Liver (tissue), 9 donors: ENCODE data around the gene TYMP. TPM values are rescaled to one million over a fixed set of nuclear protein-coding genes. Genes with fewer than 3 reads are reported as not detected.

ENCODE experiments used
- DNase-seq: peaks from one replicate; pipeline ENCODE4 v3.0.0-alpha.2; 2017; ENCODE audit warnings: low spot score
- H3K27ac ChIP-seq, 2 donors: one replicate each; pipeline ENCODE4 v1.7.0; 2013; ENCODE audit warnings: inconsistent platforms in 2 of 2, low read length in 2 of 2, control low read depth in 1 of 2, low read depth in 1 of 2, mild to moderate bottlenecking in 1 of 2
- H3K27me3 ChIP-seq, 4 donors: one replicate each; pipeline versions ENCODE4 v1.6.1 to v1.7.0; 2013; ENCODE audit warnings: low read length in 3 of 4, inconsistent platforms in 1 of 4, mild to moderate bottlenecking in 1 of 4, moderate library complexity in 1 of 4; ENCODE audit not compliant: control insufficient read depth in 4 of 4, insufficient read depth in 4 of 4
- H3K36me3 ChIP-seq, 4 donors: one replicate each; pipeline versions ENCODE4 v1.6.1 to v1.7.0; 2013; ENCODE audit warnings: low read length in 3 of 4, mild to moderate bottlenecking in 3 of 4, low read depth in 1 of 4, moderate library complexity in 1 of 4; ENCODE audit not compliant: control insufficient read depth in 4 of 4, insufficient read depth in 3 of 4
- H3K4me1 ChIP-seq, 4 donors: one replicate each; pipeline versions ENCODE4 v1.6.1 to v1.7.0; 2013; ENCODE audit warnings: low read length in 3 of 4, mild to moderate bottlenecking in 3 of 4, moderate library complexity in 1 of 4; ENCODE audit not compliant: control insufficient read depth in 4 of 4, insufficient read depth in 4 of 4
- H3K4me3 ChIP-seq, 3 donors: one replicate each; pipeline versions ENCODE4 v1.6.1 to v1.7.0; 2013; ENCODE audit warnings: low read length in 3 of 3, control low read depth in 1 of 3, low read depth in 1 of 3, mild to moderate bottlenecking in 1 of 3
- H3K9ac ChIP-seq, 2 donors: one replicate each; pipeline ENCODE4 v1.7.0; 2013; ENCODE audit warnings: low read length in 2 of 2, mild to moderate bottlenecking in 2 of 2, moderate library complexity in 2 of 2, control low read depth in 1 of 2, low read depth in 1 of 2
- H3K9me3 ChIP-seq, 4 donors: one replicate each; pipeline versions ENCODE4 v1.6.1 to v1.7.0; 2013; ENCODE audit warnings: low read length in 3 of 4; ENCODE audit not compliant: control insufficient read depth in 4 of 4
- ATF3 ChIP-seq: IDR thresholded peaks from 2 replicates; pipeline ENCODE4 v1.6.1; 2016; ENCODE audit warnings: antibody characterized with exemption
- EGR1 ChIP-seq, 2 donors: IDR thresholded peaks; 2 replicates each; pipeline ENCODE4 v1.6.1; 2016 to 2018; ENCODE audit warnings: antibody characterized with exemption in 2 of 2, low read depth in 2 of 2
- FOXA2 ChIP-seq: IDR thresholded peaks from 2 replicates; pipeline ENCODE4 v1.6.1; 2016; ENCODE audit warnings: antibody characterized with exemption
- GABPA ChIP-seq, 2 donors: IDR thresholded peaks in 1 of 2; conservative IDR thresholded peaks in 1 of 2; 2 replicates each; pipeline ENCODE4 v1.6.1; 2016; ENCODE audit warnings: antibody characterized with exemption in 2 of 2, mild to moderate bottlenecking in 1 of 2, moderate library complexity in 1 of 2
- HNF4A ChIP-seq, 2 donors: conservative IDR thresholded peaks; 2 replicates each; pipeline ENCODE4 v1.6.1; 2016; ENCODE audit warnings: antibody characterized with exemption in 2 of 2, mild to moderate bottlenecking in 2 of 2
- HNF4G ChIP-seq: IDR thresholded peaks from 2 replicates; pipeline ENCODE4 v1.6.1; 2016; ENCODE audit warnings: antibody characterized with exemption
- JUND ChIP-seq, 2 donors: IDR thresholded peaks; 2 replicates each; pipeline ENCODE4 v1.6.1; 2016; ENCODE audit warnings: antibody characterized with exemption in 2 of 2
- MAX ChIP-seq: IDR thresholded peaks from 2 replicates; pipeline ENCODE4 v1.6.1; 2016; ENCODE audit warnings: antibody characterized with exemption
- NR2F2 ChIP-seq: IDR thresholded peaks from 2 replicates; pipeline ENCODE4 v1.6.1; 2016; ENCODE audit warnings: antibody characterized with exemption
- RAD21 ChIP-seq, 2 donors: IDR thresholded peaks; 2 replicates each; pipeline ENCODE4 v1.6.1; 2016; ENCODE audit warnings: antibody characterized with exemption in 2 of 2, mild to moderate bottlenecking in 2 of 2
- REST ChIP-seq: IDR thresholded peaks from 2 replicates; pipeline ENCODE4 v1.6.1; 2016; ENCODE audit warnings: antibody characterized with exemption, mild to moderate bottlenecking
- RXRA ChIP-seq, 2 donors: IDR thresholded peaks; 2 replicates each; pipeline ENCODE4 v1.6.1; 2017 to 2018; ENCODE audit warnings: antibody characterized with exemption in 2 of 2, mild to moderate bottlenecking in 1 of 2
- SP1 ChIP-seq: IDR thresholded peaks from 2 replicates; pipeline ENCODE4 v1.6.1; 2018; ENCODE audit warnings: antibody characterized with exemption, mild to moderate bottlenecking
- YY1 ChIP-seq: IDR thresholded peaks from 2 replicates; pipeline ENCODE4 v1.6.1; 2016; ENCODE audit warnings: antibody characterized with exemption, mild to moderate bottlenecking
- WGBS: extraction: QIAGEN DNeasy Blood & Tissue Kit; methylation state at CpG from one replicate; pipeline ENCODE4 v1.1.7; 2013; 5-methylcytosine and 5-hydroxymethylcytosine counted together
- polyA plus RNA-seq, 2 donors: library from polyadenylated mRNA; stranded (reverse) in 1 of 2; unstranded in 1 of 2; fragments of 200-250 nt in 1 of 2; fragments of >200 nt in 1 of 2; fragmentation: Nextera tagmentation in 1 of 2; extraction: Ambion mirVana in 1 of 2; gene quantifications; one replicate each; pipeline versions ENCODE4 v1.2.1 to v1.2.3, GENCODE V29; 2013 to 2015
- total RNA-seq, 2 donors: library from RNA; depleted of rRNA; stranded (reverse); fragments of >200 nt; gene quantifications; one replicate each; pipeline ENCODE4 v1.2.3, GENCODE V29; 2014
- donor health status: healthy.
- donor health status: healthy.
- donor health status: healthy.
- donor health status: healthy.
- donor health status: healthy.

Gene TYMP
- total and polyA plus RNA-seq, 4 donors: 34.0 to 109 (median 65.5) TPM

GRCh38 chr22:50569896-50570535, 40.2 kb upstream of the TYMP start:
- peak overlapping the region; percentile 96 to 97 for H3K27ac ChIP-seq
- H3K36me3 ChIP-seq: peaks cover 0 to 17% (median 0%) of the 10 kb centered on the region in 4 donors
- TF ChIP-seq GABPA (IDR thresholded peaks at IDR 0.05 in 1 of 2, conservative IDR thresholded peaks at IDR 0.05 in 1 of 2): no peak
- TF ChIP-seq MAX: no peak
- no peak for TF ChIP-seq FOXA2
- TF ChIP-seq SP1: no peak
- no peak for TF ChIP-seq JUND (IDR thresholded peaks at IDR 0.05)
- TF ChIP-seq RXRA (IDR thresholded peaks at IDR 0.05): no peak
- TF ChIP-seq NR2F2: no peak
- no peak for TF ChIP-seq YY1
- no peak for TF ChIP-seq REST
- no peak for TF ChIP-seq ATF3
- WGBS: 91% methylated on average over 13 of the region's 13 CpGs
- H3K27me3 ChIP-seq: no peaks in the 10 kb centered on the region
- no peak for DNase-seq
- no peak overlapping the region for H3K4me3 ChIP-seq
- peaks cover 10 to 35% (median 22%) of the 10 kb centered on the region in 4 donors for H3K4me1 ChIP-seq
- peak overlapping the region in 1 of 2 donors; percentile 36 for H3K9ac ChIP-seq
- no peaks in the 10 kb centered on the region for H3K9me3 ChIP-seq

- Histone ChIP-seq H3K27me3 (no peaks in the 10 kb centered on the region), H3K36me3 (peaks cover 0 to 17% (median 0%) of the 10 kb centered on the region in 4 donors), H3K4me1 (peaks cover 12 to 43% (median 25%) of the 10 kb centered on the region in 4 donors), H3K9me3 (no peaks in the 10 kb centered on the region), H3K4me3 (no peak overlapping the region), H3K9ac (peak overlapping the region; percentile 1 to 65), H3K27ac (peak overlapping the region; percentile 96 to 97)
- TF ChIP-seq HNF4G: peak; percentile 52
- no peak for TF ChIP-seq NR2F2
- TF ChIP-seq YY1: peak; percentile 51
- peak in 1 of 2 donors; percentile 63 for TF ChIP-seq RAD21 (IDR thresholded peaks at IDR 0.05)
- TF ChIP-seq RXRA (IDR thresholded peaks at IDR 0.05): peak; percentile 75 to 88
- TF ChIP-seq SP1: peak; percentile 84
- peak in 1 of 2 donors; percentile 51 for TF ChIP-seq JUND (IDR thresholded peaks at IDR 0.05)
- TF ChIP-seq HNF4A (conservative IDR thresholded peaks at IDR 0.05): peak; percentile 90 to 92
- TF ChIP-seq EGR1 (IDR thresholded peaks at IDR 0.05; ENCODE audit: low read depth in 2 of 2): no peak
- no peak for TF ChIP-seq ATF3
- peak in 1 of 2 donors; percentile 70 for TF ChIP-seq GABPA (IDR thresholded peaks at IDR 0.05 in 1 of 2, conservative IDR thresholded peaks at IDR 0.05 in 1 of 2)
- peak; percentile 68 for DNase-seq
- WGBS: 34% methylated on average over 8 of the region's 8 CpGs
These were observed 39.2 kb upstream of the TYMP start for GRCh38 chr22:50569041-50569459.
